Measurements from ENCODE around the gene SPAAR.
"Not testable (repeated sequence)": the region's sequence is repeated elsewhere in the genome, so short reads cannot be mapped to it uniquely, and the experiment has no call there.

The SPAAR gene, protein sequence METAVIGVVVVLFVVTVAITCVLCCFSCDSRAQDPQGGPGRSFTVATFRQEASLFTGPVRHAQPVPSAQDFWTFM

DNA sequence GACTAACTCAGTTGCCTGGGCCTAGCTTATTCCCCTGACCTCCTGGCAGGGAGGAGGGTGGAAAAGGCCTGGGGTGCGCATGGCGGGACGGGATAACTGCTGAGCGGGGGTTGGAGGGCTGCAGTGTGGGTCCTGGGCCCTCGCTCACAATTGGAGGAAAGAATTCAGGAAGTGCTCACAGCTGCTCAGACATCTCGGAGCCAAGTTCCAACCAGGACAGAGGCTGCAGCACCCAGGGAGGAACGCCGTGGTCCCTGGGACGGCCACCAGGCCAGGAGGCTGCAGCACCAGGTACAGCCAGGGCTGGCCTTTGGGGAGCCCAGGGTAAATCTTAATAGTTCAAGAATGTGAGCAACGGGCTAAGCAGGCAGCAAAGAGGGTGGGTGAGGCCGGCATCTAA, at the start of gene SPAAR:
Gene SPAAR (plus strand): TSS at position 217 of the 400 bp plus-strand sequence. CDS start 974 bp downstream, outside the sequence.
- DNase-seq (ENCODE audit: low spot score), result no peak

DNA sequence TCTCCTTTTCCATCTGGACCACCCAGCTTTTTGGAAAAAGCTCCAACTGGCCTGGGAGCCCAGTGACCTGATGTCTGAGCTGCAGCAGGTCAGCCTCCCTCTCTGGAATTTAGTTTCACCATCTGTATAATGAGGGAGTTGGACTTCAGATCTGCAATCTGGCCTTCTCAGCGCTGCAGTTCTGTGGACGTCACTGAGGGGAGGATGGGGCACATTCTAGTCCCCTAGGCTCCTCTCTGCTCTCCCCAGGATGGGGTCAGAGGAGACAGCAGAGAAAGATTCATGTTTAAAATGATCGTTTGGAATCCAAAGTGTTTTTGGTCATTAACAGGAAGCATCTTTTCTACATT, 49.3 kb upstream of the SPAAR start:
- DNase-seq (ENCODE audit: low spot score), result no peak

DNA sequence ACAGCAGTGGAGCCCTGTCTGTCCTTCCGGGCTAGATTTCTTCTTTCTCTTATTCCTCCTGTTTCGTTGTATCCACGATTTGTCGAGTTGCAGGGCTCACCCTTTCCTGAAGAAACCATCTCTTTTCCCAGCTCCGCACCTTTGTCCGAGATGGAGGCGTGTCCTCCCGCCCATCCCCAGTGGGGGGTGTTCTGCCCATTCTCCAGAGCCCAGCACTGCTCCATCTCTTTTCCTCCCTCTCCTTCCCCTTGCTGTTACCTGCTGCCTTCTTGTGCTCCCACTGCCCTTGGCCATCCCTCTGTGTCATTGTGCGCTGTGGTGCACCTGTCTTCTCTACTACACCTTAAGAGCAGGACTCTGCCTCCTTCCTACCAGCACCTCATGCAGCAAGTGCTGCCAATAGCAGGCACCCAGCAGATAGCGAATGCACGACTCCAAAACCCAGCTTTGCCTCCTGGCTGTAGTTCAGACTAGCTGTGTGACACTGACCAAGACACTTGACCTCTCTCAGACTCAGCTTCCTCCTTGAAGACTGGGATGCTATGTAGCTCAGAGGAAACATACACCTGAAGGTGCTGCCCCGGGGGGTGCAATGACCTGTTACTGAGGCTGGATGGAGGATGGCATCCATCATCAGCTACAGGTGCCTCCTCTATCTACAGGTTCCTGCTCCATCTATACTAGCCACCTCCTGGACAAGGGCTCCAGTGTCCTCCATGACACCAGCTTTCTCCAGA, 48.0 kb upstream of the SPAAR start:
- DNase-seq (ENCODE audit: low spot score), result no peak

DNA sequence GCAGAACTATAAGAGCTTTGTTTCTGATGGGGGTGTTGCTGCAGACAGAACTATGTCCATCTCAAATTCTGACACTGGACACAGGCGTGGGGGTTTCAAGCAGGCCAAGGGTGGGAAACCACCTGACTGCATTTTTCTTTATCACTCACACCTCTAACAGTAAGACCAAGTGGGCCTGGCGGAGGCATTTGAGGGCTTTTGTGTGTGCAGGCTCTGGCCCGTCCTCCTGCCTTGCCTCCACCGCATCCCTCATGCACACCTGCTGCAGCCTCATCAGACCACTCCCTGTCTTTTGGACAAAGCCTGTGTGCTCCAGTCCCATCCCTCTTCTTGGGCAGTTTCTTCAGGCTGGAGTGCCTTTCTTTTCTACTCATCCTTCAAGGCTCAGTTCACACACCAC, 47.0 kb upstream of the SPAAR start:
- no peak for DNase-seq (ENCODE audit: low spot score)

DNA sequence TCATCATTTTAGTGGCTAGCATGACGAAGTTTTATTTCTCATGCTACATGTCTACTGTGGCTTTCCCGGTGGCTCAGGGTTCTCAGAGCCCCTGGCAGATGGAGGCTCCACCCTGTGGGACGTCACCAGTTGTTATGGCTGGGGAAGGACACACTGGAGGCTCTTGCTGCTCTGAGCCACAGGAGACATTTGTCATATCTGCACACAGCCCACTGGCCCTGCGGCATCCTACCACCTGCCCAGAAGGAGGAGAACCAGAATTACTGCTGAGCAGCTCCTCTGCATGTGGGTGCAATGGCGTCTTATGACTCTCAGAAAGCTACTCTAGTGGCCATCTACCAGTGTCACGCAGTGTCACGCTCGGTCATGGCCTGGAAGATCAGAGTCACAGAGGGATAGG, 45.7 kb upstream of the SPAAR start:
- no peak for DNase-seq (ENCODE audit: low spot score)

DNA sequence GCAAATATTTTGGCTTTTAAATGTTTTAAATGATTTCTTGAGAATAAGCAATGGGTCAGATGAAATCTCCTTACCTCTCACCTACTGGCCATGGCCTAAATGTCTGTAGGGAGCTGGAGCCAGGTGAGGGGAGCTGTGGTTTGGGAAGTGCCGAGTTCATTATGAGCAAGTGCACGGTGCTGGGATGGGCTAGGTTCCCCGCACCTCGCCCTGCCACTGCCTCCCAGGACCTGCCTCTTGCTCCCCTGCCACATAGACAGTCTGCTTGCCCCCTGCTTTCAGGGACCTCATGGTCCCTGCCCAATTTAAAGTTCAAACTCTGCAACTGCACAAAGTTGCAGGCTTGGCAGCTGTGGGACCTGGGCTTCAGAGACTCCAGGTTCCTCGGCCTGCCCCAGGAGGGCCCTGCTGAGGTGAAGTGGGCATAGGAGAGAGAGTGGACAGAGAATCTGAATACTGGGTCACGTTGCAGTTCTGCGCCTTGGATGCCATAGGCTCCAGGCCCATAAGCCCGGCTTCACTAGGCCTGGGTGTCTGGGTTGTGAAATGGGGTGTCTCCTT, 44.5 kb upstream of the SPAAR start:
- DNase-seq (ENCODE audit: low spot score), result no peak

DNA sequence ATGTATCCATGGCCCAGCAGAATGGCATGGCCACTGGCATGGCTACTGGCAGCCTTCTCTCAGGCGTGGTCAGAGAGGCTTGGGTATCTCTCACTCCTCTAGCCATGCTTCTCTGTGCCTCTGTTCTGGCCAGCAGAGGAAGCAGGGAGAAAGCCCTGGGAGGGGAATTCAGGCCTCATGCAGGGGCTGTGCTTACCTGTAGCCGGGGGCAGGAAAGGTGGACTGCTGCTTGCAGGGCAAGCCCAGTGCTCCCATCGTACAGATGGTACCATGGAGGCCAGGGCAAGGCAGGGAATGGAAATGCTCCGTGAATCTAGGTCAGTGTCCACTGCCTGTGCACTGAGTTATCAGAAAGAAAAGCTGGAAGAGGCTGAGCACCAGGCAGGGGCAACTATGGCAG, 41.8 kb upstream of the SPAAR start:
- DNase-seq (ENCODE audit: low spot score), result no peak

DNA sequence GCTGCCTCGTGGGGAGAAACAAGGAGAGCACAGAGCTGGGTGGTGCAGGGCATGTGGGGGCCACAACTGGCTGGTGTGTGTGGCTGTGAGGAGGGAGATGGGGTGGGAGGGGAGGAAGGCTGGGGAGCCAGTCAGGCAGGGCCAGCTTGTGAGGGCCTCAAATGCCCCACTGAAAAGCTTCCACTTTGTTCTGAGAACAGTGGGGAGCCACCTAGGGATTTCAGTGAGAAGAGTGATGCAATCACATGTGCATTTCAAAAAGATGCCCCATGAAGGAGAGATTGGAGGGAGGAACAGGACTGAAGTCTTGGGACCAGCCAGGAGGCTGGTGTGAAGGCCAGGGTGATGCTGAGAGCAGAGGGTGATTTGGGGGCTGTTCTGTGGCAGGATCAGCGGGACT, 40.4 kb upstream of the SPAAR start:
- no peak for DNase-seq (ENCODE audit: low spot score)

DNA sequence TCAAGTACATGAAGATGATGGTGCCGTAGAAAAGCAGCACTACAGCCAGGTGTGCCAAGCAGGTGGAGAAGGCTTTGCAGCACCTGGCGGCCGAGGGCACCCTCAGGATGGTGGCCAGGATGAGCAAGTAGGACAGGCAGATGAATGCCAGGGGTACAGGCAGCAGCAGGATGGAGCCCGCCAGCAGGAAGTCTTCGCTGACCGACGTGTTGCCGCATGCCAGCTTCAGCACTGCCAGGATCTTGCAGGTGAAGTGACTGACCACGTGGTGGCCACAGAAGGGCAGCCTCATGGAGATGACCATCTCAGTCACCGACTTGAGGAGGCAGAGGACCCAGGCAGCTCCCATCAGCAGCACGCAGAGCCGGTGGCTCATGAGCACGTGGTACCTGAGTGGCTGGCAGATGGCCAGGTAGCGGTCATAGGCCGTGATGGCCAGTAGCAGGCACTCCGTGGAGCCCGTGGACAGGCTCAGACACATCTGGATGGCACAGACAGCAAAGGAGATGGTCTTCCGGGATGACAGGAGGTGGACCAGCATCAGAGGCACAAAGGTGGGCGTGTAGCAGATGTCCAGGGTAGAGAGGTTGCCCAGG, 39.6 kb upstream of the SPAAR start:
- no peak for DNase-seq (ENCODE audit: low spot score)

DNA sequence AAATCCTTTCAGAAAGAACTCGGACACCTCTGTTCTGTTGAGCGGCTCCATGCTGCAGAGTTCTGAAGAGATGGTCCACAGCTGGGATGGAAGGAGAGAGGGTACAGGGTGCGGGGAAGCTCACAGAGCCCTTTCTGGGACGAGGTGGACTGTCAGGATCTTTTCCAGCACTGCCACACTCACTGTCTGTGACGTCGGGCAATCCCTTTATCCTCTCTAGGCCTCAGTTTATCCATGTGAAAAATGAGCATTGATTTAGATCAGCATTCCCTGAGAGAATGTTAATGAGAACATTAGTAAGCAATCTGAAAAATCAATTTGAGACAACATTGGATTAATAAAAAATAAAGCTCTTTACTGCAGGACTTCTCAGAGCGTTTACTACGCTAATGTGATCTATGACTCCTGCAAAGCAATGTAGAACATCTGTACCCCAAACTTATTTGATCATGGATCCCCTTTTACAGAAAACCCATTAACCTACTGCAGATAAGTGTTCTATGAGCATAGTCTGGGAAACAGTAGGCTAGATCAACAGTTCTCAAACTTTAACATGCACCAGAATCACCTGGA, 38.9 kb upstream of the SPAAR start, which contains the start of gene OR13J1:
Gene OR13J1 (minus strand): TSS at position 51 of the 573 bp plus-strand sequence. CDS start 0 bp downstream, at position 51.
- DNase-seq (ENCODE audit: low spot score), result no peak

DNA sequence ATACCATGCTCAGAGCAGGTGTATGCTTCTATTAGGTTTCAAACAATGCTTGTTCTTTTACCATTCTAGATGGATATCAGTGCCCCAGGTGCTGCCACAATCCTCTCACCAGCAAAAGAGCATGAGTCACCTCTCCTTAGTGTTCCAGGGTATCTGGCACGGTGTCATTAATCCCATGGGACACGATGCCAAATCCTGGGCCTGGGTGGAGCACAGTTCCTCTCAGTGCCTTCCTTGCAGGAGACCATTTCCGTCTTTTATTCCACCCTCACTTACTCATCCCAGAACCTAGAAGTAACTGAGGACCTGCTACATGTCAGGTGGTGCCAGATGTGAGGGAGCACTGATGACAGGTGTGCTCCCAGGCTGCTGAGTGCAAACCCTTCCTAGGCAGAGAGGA, 37.7 kb upstream of the SPAAR start:
- DNase-seq (ENCODE audit: low spot score), result no peak

DNA sequence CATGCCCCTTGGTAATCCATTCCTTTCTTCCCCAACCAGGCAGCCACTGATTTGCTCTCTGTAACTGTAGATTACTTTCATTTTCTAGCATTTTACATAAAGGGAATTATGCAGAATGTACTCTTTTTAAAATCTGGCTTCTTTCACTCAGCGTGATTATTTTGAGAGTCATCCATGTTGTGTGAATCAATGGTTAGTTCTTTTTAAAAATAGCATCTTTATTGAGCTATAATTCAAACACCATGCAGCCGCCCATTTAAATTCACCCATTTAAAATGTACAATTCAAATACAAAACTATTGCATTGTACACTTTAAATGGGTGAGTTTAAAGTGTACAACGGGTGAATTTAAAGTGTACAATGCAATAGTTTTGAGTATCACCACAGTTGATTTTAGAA, 36.8 kb upstream of the SPAAR start:
- no peak for DNase-seq (ENCODE audit: low spot score)

DNA sequence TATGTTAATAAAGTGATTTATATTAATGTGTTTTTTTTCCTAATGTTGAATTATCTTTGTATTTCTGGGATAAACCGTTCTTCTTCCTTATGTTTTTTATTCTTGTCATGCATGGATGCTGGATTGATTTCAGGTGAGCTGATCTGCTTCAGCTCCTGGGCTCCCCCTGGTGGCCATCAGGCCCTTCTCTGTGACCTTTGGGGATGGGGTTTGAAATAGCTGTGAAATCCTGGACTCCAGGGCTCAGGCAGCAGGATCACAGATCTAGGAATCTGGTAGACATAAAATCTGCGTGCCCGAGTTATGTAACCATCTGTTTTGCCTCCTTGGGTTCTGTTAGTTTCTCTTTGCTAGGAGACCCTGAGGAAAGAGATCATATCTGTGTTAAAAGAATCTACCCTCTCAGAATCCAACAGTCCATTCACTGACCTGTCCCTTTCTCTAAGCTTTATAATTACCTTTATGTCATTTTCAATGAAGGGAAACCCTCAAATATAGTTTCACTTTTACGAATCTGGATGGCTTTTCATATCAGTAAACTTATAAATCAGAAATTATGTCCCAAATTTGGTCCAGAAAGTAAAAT, 26.9 kb upstream of the SPAAR start:
- peak; percentile 74 for DNase-seq (ENCODE audit: low spot score)

DNA sequence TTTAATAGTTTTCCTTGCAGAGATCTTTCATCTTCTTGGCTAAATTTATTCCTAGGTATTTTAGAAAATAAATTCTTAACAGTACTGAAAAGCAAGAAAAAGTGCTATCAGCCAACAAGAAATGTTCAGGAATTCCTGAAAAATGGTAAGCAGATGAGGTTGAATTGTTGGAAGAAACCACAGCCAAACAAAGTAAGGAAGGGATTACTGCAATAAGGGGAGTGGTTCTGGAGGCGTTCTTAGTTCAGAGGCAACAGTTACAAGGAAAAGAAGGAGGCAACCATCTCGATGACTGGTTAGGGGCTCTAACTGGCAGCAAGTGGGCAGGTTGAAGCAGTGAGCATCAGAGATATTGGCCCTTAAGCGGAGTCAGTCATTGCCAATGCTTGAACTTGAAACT, 26.3 kb upstream of the SPAAR start:
- no peak for DNase-seq (ENCODE audit: low spot score)

DNA sequence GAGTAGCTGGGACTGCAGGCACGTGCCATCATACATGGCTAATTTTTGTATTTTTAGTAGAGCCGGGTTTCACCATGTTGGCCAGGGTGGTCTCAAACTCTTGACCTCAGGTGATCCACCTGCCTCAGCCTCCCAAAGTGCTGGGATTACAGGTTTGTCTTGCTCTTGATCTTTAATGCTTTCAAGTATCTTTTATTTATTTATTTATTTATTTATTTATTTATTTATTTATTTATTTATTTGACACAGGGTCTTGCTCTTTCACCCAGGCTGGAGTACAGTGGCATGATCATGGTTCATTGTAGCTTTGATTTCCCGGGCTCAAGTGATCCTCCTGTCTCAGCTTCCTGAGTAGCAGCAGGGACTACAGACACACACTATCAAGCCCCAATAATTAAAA, 24.4 kb upstream of the SPAAR start:
- not testable (repeated sequence) for DNase-seq (ENCODE audit: low spot score)

DNA sequence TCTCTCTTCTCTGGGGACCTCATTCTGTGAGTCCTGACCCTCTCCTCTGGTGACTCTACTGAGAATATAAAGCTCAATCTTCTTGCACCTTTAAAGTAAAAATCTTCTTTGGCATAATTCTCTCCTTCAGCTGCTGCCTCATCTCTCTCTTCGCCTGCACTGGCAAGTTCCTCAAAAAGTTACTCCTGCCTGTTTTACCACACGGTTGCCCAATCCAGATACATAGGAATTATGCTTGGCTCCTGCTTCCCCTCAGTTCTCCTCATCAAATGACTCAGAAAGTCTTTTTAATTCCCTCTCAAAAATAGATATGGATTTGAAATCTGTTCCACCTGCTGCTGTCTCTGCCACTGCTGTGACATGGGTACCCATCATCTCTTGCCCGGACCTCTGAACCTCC, 17.6 kb upstream of the SPAAR start:
- DNase-seq (ENCODE audit: low spot score), result no peak

DNA sequence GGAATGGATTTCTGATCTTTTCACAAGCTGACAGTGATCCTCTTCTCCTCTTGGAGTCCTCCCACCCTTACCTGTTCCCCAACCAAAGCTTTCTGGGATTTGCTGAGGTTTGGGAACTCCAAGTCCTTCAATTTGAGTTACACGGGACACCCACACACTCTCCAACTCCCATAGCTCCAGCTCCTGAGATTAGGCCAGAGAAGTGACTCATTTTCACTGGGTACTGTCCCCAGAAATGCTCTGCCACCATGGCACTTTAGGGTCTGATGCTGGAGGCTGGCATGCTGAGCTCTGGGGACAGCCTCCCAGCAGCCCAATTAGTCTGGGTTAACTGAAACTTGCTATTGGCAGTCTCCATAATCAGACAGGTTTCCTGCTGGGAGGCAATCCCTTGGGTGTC, 17.2 kb upstream of the SPAAR start:
- no peak for DNase-seq (ENCODE audit: low spot score)

DNA sequence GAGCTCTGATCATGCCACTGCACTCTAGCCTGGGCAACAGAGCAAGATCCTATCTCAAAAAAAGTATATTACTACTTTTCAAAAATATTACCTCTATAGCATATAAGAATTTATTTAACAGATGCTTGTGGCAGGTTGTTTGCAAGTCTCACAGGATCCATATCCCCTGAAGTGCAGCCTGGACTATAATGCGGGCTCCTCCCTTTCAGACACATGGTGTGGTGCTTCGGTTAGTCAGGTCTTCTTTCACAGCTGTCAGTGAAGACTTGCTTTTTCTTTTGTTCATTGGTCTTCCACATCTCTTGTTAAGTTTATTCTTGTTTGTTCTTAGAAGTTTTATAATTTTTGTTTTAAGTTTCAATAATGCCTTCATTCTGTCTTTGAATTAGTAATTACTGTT, 12.7 kb upstream of the SPAAR start:
- DNase-seq (ENCODE audit: low spot score), result no peak

DNA sequence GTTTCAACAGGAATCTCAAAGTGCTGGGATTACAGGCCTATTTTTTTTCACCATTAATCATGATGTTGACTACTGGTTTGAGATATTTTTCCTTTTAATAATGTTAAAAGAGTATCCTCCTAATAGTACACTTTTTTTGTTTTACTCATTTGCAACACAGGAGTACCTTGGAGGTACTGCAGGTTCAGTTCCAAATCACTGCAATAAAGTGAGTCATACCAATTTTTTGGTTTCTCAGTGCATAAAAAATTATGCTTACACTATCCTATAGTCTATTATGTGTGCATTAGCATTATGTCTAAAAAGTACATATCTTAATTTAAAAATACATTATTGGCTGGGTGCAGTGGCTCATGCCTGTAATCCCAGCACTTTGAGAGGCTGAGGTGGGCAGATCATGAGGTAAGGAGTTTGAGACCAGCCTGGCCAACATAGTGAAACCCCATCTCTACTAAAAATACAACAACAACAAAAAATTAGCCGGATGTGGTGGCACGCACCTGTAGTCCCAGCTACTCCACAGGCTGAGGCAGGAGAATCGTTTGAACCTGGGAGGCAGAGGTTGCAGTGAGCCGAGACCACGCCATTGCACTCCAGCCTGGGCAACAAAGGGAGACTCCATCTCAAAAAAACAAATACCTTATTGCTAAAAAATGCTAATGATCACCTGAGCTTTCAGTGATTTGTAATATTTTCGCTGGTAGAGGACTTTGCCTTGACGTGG, 11.8 kb upstream of the SPAAR start:
- DNase-seq (ENCODE audit: low spot score), result not testable (repeated sequence)

DNA sequence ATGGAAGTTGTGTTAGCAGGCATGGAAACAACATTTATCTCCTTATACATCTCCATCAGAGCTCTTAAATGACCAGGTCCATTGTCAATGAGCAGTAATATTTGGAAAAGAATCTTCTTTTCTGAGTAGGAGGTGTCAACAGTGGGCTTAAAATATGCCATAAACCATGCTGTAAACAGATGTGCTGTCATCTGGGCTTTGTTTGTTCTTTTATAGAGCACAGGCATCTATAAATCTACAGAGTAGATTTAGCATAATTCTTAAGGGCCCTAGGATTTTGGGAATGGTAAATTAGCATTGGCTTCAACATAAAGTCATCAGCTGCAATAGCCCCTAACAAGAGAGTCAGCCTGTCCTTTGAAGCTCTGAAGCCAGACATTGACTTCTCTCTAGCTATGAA, 11.0 kb upstream of the SPAAR start:
- DNase-seq (ENCODE audit: low spot score), result no peak

DNA sequence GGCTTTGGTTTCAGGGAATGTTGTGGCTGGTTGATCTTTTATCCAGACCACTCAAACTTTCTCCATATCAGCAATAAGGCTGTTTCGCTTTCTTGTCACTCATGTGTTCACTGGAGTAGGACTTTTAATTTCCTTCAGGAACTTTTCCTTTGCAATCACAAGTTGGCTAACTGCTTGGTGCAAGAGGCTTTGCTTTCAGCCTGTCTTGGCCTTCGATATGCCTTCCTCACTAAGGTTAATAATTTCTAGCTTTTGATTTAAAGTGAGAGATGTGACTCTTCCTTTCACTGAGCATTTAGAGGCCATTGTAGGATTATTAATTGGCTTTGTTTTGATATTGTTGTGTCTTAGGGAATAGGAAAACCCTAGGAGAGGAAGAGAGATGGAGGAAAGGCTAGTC, 10.3 kb upstream of the SPAAR start:
- DNase-seq (ENCODE audit: low spot score), result no peak

DNA sequence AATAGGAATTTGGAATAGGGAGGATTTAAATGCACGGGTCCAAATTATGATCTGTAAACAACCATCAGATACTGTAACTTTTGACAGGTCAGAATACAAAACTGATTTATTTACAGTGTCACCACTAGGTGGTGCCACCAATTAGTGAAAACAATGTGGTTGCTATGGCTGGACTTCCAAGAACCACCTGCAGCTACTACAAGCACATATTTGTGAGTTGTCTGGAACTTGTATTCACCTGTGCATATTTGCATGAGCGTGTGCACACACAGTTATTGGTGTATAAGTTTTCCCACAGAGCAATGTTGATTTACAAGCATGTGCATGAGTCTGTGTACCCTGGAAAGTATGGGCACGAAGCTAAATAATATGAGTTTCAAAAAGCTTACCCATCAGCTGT, 6.2 kb upstream of the SPAAR start:
- peak; percentile 60 for DNase-seq (ENCODE audit: low spot score)
